ENCODE data around the gene ZNF318.

GRCh38 chr6:43290905-43291355 is 78.5 kb downstream of the ZNF318 start:
- TF ChIP-seq, protein P1, sequence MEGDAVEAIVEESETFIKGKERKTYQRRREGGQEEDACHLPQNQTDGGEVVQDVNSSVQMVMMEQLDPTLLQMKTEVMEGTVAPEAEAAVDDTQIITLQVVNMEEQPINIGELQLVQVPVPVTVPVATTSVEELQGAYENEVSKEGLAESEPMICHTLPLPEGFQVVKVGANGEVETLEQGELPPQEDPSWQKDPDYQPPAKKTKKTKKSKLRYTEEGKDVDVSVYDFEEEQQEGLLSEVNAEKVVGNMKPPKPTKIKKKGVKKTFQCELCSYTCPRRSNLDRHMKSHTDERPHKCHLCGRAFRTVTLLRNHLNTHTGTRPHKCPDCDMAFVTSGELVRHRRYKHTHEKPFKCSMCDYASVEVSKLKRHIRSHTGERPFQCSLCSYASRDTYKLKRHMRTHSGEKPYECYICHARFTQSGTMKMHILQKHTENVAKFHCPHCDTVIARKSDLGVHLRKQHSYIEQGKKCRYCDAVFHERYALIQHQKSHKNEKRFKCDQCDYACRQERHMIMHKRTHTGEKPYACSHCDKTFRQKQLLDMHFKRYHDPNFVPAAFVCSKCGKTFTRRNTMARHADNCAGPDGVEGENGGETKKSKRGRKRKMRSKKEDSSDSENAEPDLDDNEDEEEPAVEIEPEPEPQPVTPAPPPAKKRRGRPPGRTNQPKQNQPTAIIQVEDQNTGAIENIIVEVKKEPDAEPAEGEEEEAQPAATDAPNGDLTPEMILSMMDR (IDR thresholded peaks at IDR 0.05), result no peak
- TF ChIP-seq POLR2AphosphoS5 (IDR thresholded peaks at IDR 0.05; ENCODE audit: low read depth, low read length) (no peak), ELF1 (IDR thresholded peaks at IDR 0.05) (no peak), RAD21 (IDR thresholded peaks at IDR 0.05; ENCODE audit: low read length) (no peak), SMC3 (IDR thresholded peaks at IDR 0.05; ENCODE audit: low read depth, low read length) (no peak), RFX5 (IDR thresholded peaks at IDR 0.05; ENCODE audit: low read length) (no peak), SIN3A (IDR thresholded peaks at IDR 0.05; ENCODE audit: borderline replicate concordance, low read depth, low read length) (no peak), TEAD4 (IDR thresholded peaks at IDR 0.05; ENCODE audit: borderline replicate concordance, insufficient read depth) (no peak), TAF1 (IDR thresholded peaks at IDR 0.05; ENCODE audit: borderline replicate concordance, low read depth, low read length) (no peak), EP300 (IDR thresholded peaks at IDR 0.05; ENCODE audit: borderline replicate concordance in 1 of 2, low read depth in 1 of 2, low read length in 1 of 2) (no peak)
- TF ChIP-seq, protein P2, sequence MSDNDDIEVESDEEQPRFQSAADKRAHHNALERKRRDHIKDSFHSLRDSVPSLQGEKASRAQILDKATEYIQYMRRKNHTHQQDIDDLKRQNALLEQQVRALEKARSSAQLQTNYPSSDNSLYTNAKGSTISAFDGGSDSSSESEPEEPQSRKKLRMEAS (IDR thresholded peaks at IDR 0.05; ENCODE audit: low read depth), result no peak
- TF ChIP-seq, protein P3, sequence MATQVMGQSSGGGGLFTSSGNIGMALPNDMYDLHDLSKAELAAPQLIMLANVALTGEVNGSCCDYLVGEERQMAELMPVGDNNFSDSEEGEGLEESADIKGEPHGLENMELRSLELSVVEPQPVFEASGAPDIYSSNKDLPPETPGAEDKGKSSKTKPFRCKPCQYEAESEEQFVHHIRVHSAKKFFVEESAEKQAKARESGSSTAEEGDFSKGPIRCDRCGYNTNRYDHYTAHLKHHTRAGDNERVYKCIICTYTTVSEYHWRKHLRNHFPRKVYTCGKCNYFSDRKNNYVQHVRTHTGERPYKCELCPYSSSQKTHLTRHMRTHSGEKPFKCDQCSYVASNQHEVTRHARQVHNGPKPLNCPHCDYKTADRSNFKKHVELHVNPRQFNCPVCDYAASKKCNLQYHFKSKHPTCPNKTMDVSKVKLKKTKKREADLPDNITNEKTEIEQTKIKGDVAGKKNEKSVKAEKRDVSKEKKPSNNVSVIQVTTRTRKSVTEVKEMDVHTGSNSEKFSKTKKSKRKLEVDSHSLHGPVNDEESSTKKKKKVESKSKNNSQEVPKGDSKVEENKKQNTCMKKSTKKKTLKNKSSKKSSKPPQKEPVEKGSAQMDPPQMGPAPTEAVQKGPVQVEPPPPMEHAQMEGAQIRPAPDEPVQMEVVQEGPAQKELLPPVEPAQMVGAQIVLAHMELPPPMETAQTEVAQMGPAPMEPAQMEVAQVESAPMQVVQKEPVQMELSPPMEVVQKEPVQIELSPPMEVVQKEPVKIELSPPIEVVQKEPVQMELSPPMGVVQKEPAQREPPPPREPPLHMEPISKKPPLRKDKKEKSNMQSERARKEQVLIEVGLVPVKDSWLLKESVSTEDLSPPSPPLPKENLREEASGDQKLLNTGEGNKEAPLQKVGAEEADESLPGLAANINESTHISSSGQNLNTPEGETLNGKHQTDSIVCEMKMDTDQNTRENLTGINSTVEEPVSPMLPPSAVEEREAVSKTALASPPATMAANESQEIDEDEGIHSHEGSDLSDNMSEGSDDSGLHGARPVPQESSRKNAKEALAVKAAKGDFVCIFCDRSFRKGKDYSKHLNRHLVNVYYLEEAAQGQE (IDR thresholded peaks at IDR 0.05; ENCODE audit: low read depth, low read length), result no peak

Data from SK-N-SH (cell line).